Measurements from ENCODE around the gene TBC1D2. TPM values are rescaled to one million over a fixed set of nuclear protein-coding genes. Genes with fewer than 3 reads are reported as not detected.

The TBC1D2 gene
- total and polyA plus RNA-seq, 2 of the 13 experiments (the other 11 are each of a cell fraction or from before 2014, with no cell fraction given) = 2.0 to 2.8 TPM

DNA sequence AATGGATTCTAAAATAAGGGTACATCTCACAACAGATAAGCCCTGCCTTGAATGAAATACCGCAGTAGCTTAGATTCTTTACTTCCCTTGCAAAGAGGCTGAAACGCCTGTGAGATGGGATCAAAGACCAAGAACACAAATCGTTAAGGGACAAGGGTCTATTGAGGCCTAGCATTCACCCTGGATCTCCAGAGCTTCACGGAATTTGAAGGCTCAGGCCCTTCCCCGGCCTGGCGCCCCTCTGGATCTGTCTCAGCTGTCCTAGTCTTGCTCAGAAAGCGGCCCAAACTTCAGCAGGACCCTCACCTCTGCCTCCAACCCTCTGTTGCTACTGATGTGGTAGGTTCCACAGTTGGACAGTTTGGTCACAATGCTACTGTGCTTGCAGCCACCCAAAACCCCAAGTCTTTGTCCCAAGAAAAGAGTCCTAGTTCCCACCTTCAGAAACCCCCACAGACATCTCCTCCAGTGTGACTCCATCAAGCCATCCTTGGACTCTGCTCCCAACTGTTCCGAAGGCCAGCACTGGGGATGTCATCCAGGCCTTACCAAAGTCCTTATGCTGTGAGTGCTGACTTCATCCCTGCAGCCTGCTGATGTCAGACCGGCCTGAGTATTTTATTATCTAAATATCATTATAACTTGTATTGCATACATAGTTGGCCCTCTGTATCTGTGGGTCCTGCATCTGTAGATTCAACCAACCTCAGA is 72.4 kb downstream of the TBC1D2 start (continued):
- TF ChIP-seq SRSF9 (IDR thresholded peaks at IDR 0.05; ENCODE audit: borderline replicate concordance, insufficient read depth, low read depth, low read length, poor library complexity, severe bottlenecking) (no peak), HNRNPH1 (optimal IDR thresholded peaks at IDR 0.05; ENCODE audit: low read depth, low read length) (no peak), ZBTB46 (CRISPR knock-in tag; IDR thresholded peaks at IDR 0.05; ENCODE audit: borderline replicate concordance) (no peak), SP2 (CRISPR knock-in tag; IDR thresholded peaks at IDR 0.05) (no peak), FOSL2 (CRISPR knock-in tag; IDR thresholded peaks at IDR 0.05) (no peak), ZNF558 (CRISPR knock-in tag; IDR thresholded peaks at IDR 0.05; ENCODE audit: borderline replicate concordance) (no peak), ONECUT2 (CRISPR knock-in tag; IDR thresholded peaks at IDR 0.05) (peak; percentile 71; the same call in 1 of the 2 replicates), MED1 (CRISPR knock-in tag; IDR thresholded peaks at IDR 0.05) (no peak; the same call in 1 of the 2 replicates), KDM5A (IDR thresholded peaks at IDR 0.05; ENCODE audit: borderline replicate concordance, low read length) (no peak), CC2D1A (CRISPR knock-in tag; IDR thresholded peaks at IDR 0.05) (no peak), KDM4B (CRISPR knock-in tag; IDR thresholded peaks at IDR 0.05) (no peak), ZNF296 (CRISPR knock-in tag; conservative IDR thresholded peaks at IDR 0.05) (no peak), ZNF180 (CRISPR knock-in tag; IDR thresholded peaks at IDR 0.05; ENCODE audit: borderline replicate concordance, low read depth) (no peak), TRIM24 (CRISPR knock-in tag; IDR thresholded peaks at IDR 0.05) (no peak), HDAC6 (IDR thresholded peaks at IDR 0.05; ENCODE audit: low read depth, low read length) (no peak), ZNF333 (CRISPR knock-in tag; IDR thresholded peaks at IDR 0.05; ENCODE audit: borderline replicate concordance) (no peak), IRF2 (CRISPR knock-in tag; IDR thresholded peaks at IDR 0.05) (no peak), ZNF850 (CRISPR knock-in tag; conservative IDR thresholded peaks at IDR 0.05) (no peak), ZNF264 (CRISPR knock-in tag; IDR thresholded peaks at IDR 0.05) (no peak)
- TF ChIP-seq, protein P1, sequence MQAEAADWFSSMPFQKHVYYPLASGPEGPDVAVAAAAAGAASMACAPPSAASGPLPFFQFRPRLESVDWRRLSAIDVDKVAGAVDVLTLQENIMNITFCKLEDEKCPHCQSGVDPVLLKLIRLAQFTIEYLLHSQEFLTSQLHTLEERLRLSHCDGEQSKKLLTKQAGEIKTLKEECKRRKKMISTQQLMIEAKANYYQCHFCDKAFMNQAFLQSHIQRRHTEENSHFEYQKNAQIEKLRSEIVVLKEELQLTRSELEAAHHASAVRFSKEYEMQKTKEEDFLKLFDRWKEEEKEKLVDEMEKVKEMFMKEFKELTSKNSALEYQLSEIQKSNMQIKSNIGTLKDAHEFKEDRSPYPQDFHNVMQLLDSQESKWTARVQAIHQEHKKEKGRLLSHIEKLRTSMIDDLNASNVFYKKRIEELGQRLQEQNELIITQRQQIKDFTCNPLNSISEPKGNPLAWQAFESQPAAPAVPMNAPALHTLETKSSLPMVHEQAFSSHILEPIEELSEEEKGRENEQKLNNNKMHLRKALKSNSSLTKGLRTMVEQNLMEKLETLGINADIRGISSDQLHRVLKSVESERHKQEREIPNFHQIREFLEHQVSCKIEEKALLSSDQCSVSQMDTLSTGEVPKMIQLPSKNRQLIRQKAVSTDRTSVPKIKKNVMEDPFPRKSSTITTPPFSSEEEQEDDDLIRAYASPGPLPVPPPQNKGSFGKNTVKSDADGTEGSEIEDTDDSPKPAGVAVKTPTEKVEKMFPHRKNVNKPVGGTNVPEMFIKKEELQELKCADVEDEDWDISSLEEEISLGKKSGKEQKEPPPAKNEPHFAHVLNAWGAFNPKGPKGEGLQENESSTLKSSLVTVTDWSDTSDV (CRISPR knock-in tag; IDR thresholded peaks at IDR 0.05) = no peak
- TF ChIP-seq, protein P2, sequence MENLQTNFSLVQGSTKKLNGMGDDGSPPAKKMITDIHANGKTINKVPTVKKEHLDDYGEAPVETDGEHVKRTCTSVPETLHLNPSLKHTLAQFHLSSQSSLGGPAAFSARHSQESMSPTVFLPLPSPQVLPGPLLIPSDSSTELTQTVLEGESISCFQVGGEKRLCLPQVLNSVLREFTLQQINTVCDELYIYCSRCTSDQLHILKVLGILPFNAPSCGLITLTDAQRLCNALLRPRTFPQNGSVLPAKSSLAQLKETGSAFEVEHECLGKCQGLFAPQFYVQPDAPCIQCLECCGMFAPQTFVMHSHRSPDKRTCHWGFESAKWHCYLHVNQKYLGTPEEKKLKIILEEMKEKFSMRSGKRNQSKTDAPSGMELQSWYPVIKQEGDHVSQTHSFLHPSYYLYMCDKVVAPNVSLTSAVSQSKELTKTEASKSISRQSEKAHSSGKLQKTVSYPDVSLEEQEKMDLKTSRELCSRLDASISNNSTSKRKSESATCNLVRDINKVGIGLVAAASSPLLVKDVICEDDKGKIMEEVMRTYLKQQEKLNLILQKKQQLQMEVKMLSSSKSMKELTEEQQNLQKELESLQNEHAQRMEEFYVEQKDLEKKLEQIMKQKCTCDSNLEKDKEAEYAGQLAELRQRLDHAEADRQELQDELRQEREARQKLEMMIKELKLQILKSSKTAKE (CRISPR knock-in tag; IDR thresholded peaks at IDR 0.05; ENCODE audit: borderline replicate concordance) = no peak
- TF ChIP-seq, protein P3, sequence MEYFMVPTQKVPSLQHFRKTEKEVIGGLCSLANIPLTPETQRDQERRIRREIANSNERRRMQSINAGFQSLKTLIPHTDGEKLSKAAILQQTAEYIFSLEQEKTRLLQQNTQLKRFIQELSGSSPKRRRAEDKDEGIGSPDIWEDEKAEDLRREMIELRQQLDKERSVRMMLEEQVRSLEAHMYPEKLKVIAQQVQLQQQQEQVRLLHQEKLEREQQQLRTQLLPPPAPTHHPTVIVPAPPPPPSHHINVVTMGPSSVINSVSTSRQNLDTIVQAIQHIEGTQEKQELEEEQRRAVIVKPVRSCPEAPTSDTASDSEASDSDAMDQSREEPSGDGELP (IDR thresholded peaks at IDR 0.05; ENCODE audit: borderline replicate concordance, low read depth) = no peak

Data from HepG2 (cell line).